GM10847 (cell line): ENCODE measurements around the gene PAGE2B.

Experiments used
- POLR2A ChIP-seq: IDR thresholded peaks from 2 replicates; pipeline ENCODE4 v1.6.1; 2011; ENCODE audit not compliant: insufficient read length; ENCODE audit errors: extremely low read depth

Gene PAGE2B

GRCh38 chrX:55074851-55075467 is at the start of gene PAGE2B:
PAGE2B (plus strand) TSS chrX:55075030; CDS start chrX:55076042, 1,012 bp downstream.
- TF ChIP-seq POLR2A: no peak

GRCh38 chrX:55026143-55026542 is 48.7 kb upstream of the PAGE2B start:
- no peak for TF ChIP-seq POLR2A

- no peak for TF ChIP-seq POLR2A
Observed at GRCh38 chrX:55026840-55027239, 48.0 kb upstream of the PAGE2B start.

GRCh38 chrX:55028040-55028439 is 46.8 kb upstream of the PAGE2B start:
- TF ChIP-seq POLR2A: no peak

- no peak for TF ChIP-seq POLR2A
Observed at GRCh38 chrX:55028611-55029010, 46.2 kb upstream of the PAGE2B start.

GRCh38 chrX:55029291-55029690 is 45.5 kb upstream of the PAGE2B start:
- TF ChIP-seq POLR2A: no peak

GRCh38 chrX:55030271-55031205 is 44.3 kb upstream of the PAGE2B start, which contains the start of gene ALAS2:
ALAS2 (minus strand) TSS chrX:55030977; CDS start chrX:55026000, 4,977 bp downstream.
- no peak for TF ChIP-seq POLR2A

- TF ChIP-seq POLR2A: no peak
Observed at GRCh38 chrX:55033429-55033828, 41.4 kb upstream of the PAGE2B start.

GRCh38 chrX:55039471-55039870 is 35.4 kb upstream of the PAGE2B start:
- TF ChIP-seq POLR2A: no peak

- no peak for TF ChIP-seq POLR2A
Observed at GRCh38 chrX:55041514-55041913, 33.3 kb upstream of the PAGE2B start.

- no peak for TF ChIP-seq POLR2A
Observed at GRCh38 chrX:55056820-55057674, 17.8 kb upstream of the PAGE2B start.

- TF ChIP-seq POLR2A: no peak
Observed at GRCh38 chrX:55057675-55058249, 17.1 kb upstream of the PAGE2B start.

- no peak for TF ChIP-seq POLR2A
Observed at GRCh38 chrX:55072286-55072685, 2.5 kb upstream of the PAGE2B start.

GRCh38 chrX:55088795-55089489 is 14.1 kb downstream of the PAGE2B start, which contains the start of gene PAGE2:
PAGE2 (plus strand) TSS chrX:55089018; CDS start chrX:55090021, 1,003 bp downstream.
- TF ChIP-seq POLR2A: no peak
